ENCODE data around the gene CHCHD5. TPM values are rescaled to one million over a fixed set of nuclear protein-coding genes. Genes with fewer than 3 reads are reported as not detected.
A peak's percentile ranks its signal among the peaks of the same experiment; 100 is the strongest.

Gene CHCHD5
- total and polyA plus RNA-seq, 2 of the 8 experiments (the other 6 are each of a cell fraction or from before 2014, with no cell fraction given), result 27.2 to 71.5 TPM

DNA sequence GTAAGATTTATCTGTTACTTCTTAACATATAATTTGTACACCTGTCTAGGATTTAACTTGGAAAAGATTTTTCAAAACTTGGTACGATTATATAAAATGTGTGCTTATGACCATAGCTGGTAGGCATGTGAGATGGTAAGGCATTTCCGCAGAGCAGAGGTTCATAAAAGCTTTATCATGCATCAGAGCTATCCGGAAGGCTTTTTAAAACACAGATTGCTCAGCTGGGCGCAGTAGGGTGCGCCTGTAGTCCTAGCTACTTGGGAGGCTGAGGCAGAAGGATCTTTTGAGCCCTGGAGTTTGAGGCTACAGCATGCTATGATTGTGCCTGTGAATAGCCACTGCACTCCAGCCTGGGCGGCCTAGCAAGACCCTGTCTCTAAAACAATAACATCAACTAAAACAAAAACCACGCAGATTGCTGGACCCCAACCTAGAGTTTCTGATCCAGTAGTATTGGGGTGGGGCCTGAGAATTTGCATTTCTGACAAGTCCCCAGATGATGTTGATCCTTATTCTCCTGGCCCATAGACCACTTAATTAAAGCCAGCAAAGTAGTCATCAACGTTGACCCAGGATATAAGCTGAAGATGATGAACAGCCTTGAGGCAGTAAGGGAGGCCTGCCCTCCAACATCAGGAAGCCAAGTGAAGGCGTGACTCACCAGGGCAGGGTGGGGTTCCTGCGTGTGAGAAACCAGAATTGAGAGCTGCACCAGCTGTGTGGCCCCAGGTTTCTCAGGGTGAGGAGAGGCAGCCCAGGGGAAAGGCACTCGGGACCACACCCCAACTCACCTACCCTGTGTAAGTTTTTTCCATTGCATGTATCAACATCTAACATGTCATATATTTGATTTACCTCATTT lies 39.7 kb downstream of the CHCHD5 start:
- H3K23ac ChIP-seq (ENCODE audit: insufficient read length), result no peak overlapping the region
- H2AFZ ChIP-seq (ENCODE audit: low read length), result no peak overlapping the region
- H3K23me2 ChIP-seq (ENCODE audit: low read depth, low read length), result peaks cover 1% of the 10 kb centered on the region; the same call in 1 of the 2 replicates
- H3K56ac ChIP-seq (replicated peaks; ENCODE audit: insufficient read length, low read depth, low read length), result no peak overlapping the region
- peak overlapping the region; percentile 41 for H2BK120ac ChIP-seq (replicated peaks; ENCODE audit: low read depth, low read length)
- H3K9ac ChIP-seq (replicated peaks in 1 of 4; ENCODE audit: extremely low read depth in 1 of 4, low read depth in 3 of 4, low read length in 3 of 4), result no peak overlapping the region
- POLR2A ChIA-PET (ENCODE audit: partially characterized antibody), result no interaction called here
- H2BK5ac ChIP-seq (ENCODE audit: low read depth, low read length), result no peak overlapping the region
- no peaks in the 10 kb centered on the region for H3K27me3 ChIP-seq (replicated peaks in 1 of 4; ENCODE audit: control insufficient read depth in 3 of 4, extremely low read depth in 1 of 4, insufficient read depth in 3 of 4, low read length in 3 of 4)
- no peaks in the 10 kb centered on the region for H3K36me3 ChIP-seq (ENCODE audit: control insufficient read depth in 2 of 4, insufficient read depth in 4 of 4, low read length in 3 of 4)
- no peaks in the 10 kb centered on the region for H3K79me2 ChIP-seq (ENCODE audit: control insufficient read depth in 1 of 2, insufficient read depth in 2 of 2, low read length in 2 of 2)
- no peaks in the 10 kb centered on the region for H4K20me1 ChIP-seq (replicated peaks in 1 of 2; ENCODE audit: control insufficient read depth in 1 of 2, insufficient read depth in 2 of 2, low read length in 2 of 2)
- no peak overlapping the region for H2AK5ac ChIP-seq (ENCODE audit: low read depth, low read length)
- H3K79me1 ChIP-seq (ENCODE audit: low read depth, low read length), result no peaks in the 10 kb centered on the region
- H3K4me3 ChIP-seq (ENCODE audit: extremely low read depth in 1 of 4, insufficient read depth in 2 of 4, low read depth in 3 of 4, low read length in 4 of 4), result no peak overlapping the region
- H3K4me2 ChIP-seq (ENCODE audit: insufficient read depth in 1 of 2, low read depth in 2 of 2, low read length in 2 of 2), result no peak overlapping the region
- H3K27ac ChIP-seq (ENCODE audit: low read depth, low read length), result no peak overlapping the region
- WGBS, 2 experiments (ENCODE audit: extremely low coverage in 1 of 2, insufficient coverage in 1 of 2, insufficient read length in 1 of 2, insufficient replicate concordance in 2 of 2, low coverage in 1 of 2, low lambda C conversion rate in 2 of 2, missing lambda C conversion rate in 1 of 2), result 92% methylated on average over 11 of the region's 11 CpGs; no CpG with 5 or more reads in 1 of the 2 experiments
- H4K5ac ChIP-seq (ENCODE audit: insufficient read length, low read depth, low read length), result no peak overlapping the region
- no peak overlapping the region for H3K14ac ChIP-seq (ENCODE audit: insufficient read length)
- H3K4ac ChIP-seq (replicated peaks; ENCODE audit: insufficient read length, low read depth, low read length), result no peak overlapping the region
- DNase-seq (ENCODE audit: low read depth in 1 of 2, low spot score in 2 of 2) (no peak), FAIRE-seq (no peak)
- H2BK12ac ChIP-seq (ENCODE audit: low read depth, low read length), result no peak overlapping the region
- H2BK20ac ChIP-seq (ENCODE audit: low read length), result no peak overlapping the region
- H4K8ac ChIP-seq (ENCODE audit: extremely low read depth, insufficient read depth, low read length), result no peak overlapping the region
- CTCF ChIA-PET (ENCODE audit: partially characterized antibody), result interaction anchor here (1.0 to 10.5 kb wide), 8 partner anchors 13 to 126 kb away, joined by 3 to 185 read pairs (median 28); partner anchors contain the start of gene NT5DC4
- no peak overlapping the region for H3K18ac ChIP-seq (ENCODE audit: extremely low read depth, low read length)
- no peak overlapping the region for H4K91ac ChIP-seq (replicated peaks; ENCODE audit: insufficient read length, low read length)
- no peaks in the 10 kb centered on the region for H3K4me1 ChIP-seq (replicated peaks in 1 of 4; ENCODE audit: control insufficient read depth in 3 of 4, insufficient read depth in 4 of 4, low read length in 3 of 4)
- H2BK15ac ChIP-seq (ENCODE audit: low read length), result no peak overlapping the region
- H3K9me3 ChIP-seq (ENCODE audit: insufficient read depth in 2 of 2, low read depth in 1 of 2, low read length in 1 of 2), result no peaks in the 10 kb centered on the region
- TF ChIP-seq HDAC6 (IDR thresholded peaks at IDR 0.05; ENCODE audit: low read depth, low read length) (no peak), ATF3 (IDR thresholded peaks at IDR 0.05; ENCODE audit: insufficient read depth, low read depth, low read length) (no peak), NANOG (IDR thresholded peaks at IDR 0.05; ENCODE audit: insufficient read depth, low read depth, low read length, poor library complexity, severe bottlenecking) (no peak), CREB1 (IDR thresholded peaks at IDR 0.05) (no peak), ZNF274 (IDR thresholded peaks at IDR 0.05; ENCODE audit: borderline replicate concordance, extremely low read depth, low read length) (no peak), HDAC2 (IDR thresholded peaks at IDR 0.05; ENCODE audit: borderline replicate concordance in 1 of 2, low read depth in 2 of 2, low read length in 2 of 2) (no peak), FOSL1 (IDR thresholded peaks at IDR 0.05; ENCODE audit: insufficient read depth, low read depth, low read length) (no peak), CHD1 (IDR thresholded peaks at IDR 0.05; ENCODE audit: low read depth, low read length) (no peak), RNF2 (IDR thresholded peaks at IDR 0.05; ENCODE audit: borderline replicate concordance, low read depth, low read length, missing control alignments, poor library complexity, severe bottlenecking) (no peak), TAF7 (optimal IDR thresholded peaks at IDR 0.05; ENCODE audit: borderline replicate concordance, low read depth, low read length) (no peak), POU5F1 (IDR thresholded peaks at IDR 0.05; ENCODE audit: low read depth, low read length) (no peak)

Data from H1 (cell line).